Mesothelial cell of epicardium (in vitro differentiated cells): ENCODE data around the gene AMHR2. TPM values are rescaled to one million over a fixed set of nuclear protein-coding genes. Genes with fewer than 3 reads are reported as not detected.
"Not testable (repeated sequence)": the region's sequence is repeated elsewhere in the genome, so short reads cannot be mapped to it uniquely, and the experiment has no call there.

ENCODE experiments used
- DNase-seq, 2 experiments: peaks; one replicate each; pipeline ENCODE4 v3.0.0; 2021; ENCODE audit warnings: low spot score in 2 of 2; ENCODE audit not compliant: unreplicated experiment in 2 of 2
- H3K27ac Mint-ChIP-seq: 2 replicates; pipeline ENCODE4 v1.8.0; 2021; ENCODE audit warnings: mixed read lengths
- H3K27me3 Mint-ChIP-seq: 2 replicates; pipeline ENCODE4 v1.8.0; 2021; ENCODE audit warnings: low read depth, mixed read lengths
- H3K36me3 Mint-ChIP-seq: 2 replicates; pipeline ENCODE4 v1.8.0; 2021; ENCODE audit warnings: mixed read lengths
- H3K4me1 Mint-ChIP-seq: 2 replicates; pipeline ENCODE4 v1.8.0; 2021; ENCODE audit warnings: mixed read lengths
- H3K4me3 Mint-ChIP-seq: 2 replicates; pipeline ENCODE4 v1.8.0; 2021; ENCODE audit warnings: mild to moderate bottlenecking, moderate library complexity, mixed read lengths
- H3K9me3 Mint-ChIP-seq: 2 replicates; pipeline ENCODE4 v1.8.0; 2021; ENCODE audit warnings: mixed read lengths
- total RNA-seq: library from RNA; stranded (reverse); gene quantifications from 3 replicates; pipeline ENCODE4 v1.2.1, GENCODE V29; 2021
- TF ChIP-seq, protein P1 (sequence below): fragments of 200-600 bp; sonication (generic); IDR thresholded peaks from one replicate; pipeline ENCODE4 v1.5.0; 2021; ENCODE audit warnings: antibody characterized with exemption; ENCODE audit not compliant: unreplicated experiment

The AMHR2 gene
- total RNA-seq, 1 donor from 2014 or later, result 11.1 TPM

DNA sequence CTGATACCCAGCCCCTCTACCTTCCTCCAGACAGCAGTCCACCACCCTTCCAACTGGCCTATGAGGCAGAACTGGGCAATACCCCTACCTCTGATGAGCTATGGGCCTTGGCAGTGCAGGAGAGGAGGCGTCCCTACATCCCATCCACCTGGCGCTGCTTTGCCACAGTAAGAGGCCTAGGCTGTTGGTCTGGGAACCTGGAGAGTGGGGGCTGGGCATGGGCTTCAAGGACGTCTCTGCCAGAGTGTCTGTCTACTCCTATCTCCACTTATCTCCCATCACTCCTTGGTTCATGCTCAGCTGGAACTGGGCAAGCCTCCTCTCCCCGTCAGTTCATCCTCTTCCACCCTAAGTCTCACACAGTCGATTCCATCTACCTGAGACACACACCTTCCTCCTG lies 6.5 kb downstream of the AMHR2 start:
- Mint-ChIP-seq H3K4me1 (peaks cover 11% of the 10 kb centered on the region), H3K36me3 (no peaks in the 10 kb centered on the region), H3K27ac (no peak overlapping the region), H3K27me3 (no peaks in the 10 kb centered on the region), H3K9me3 (no peaks in the 10 kb centered on the region), H3K4me3 (no peak overlapping the region)
- no peak for DNase-seq
- TF ChIP-seq, protein P1, sequence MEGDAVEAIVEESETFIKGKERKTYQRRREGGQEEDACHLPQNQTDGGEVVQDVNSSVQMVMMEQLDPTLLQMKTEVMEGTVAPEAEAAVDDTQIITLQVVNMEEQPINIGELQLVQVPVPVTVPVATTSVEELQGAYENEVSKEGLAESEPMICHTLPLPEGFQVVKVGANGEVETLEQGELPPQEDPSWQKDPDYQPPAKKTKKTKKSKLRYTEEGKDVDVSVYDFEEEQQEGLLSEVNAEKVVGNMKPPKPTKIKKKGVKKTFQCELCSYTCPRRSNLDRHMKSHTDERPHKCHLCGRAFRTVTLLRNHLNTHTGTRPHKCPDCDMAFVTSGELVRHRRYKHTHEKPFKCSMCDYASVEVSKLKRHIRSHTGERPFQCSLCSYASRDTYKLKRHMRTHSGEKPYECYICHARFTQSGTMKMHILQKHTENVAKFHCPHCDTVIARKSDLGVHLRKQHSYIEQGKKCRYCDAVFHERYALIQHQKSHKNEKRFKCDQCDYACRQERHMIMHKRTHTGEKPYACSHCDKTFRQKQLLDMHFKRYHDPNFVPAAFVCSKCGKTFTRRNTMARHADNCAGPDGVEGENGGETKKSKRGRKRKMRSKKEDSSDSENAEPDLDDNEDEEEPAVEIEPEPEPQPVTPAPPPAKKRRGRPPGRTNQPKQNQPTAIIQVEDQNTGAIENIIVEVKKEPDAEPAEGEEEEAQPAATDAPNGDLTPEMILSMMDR, result no peak

DNA sequence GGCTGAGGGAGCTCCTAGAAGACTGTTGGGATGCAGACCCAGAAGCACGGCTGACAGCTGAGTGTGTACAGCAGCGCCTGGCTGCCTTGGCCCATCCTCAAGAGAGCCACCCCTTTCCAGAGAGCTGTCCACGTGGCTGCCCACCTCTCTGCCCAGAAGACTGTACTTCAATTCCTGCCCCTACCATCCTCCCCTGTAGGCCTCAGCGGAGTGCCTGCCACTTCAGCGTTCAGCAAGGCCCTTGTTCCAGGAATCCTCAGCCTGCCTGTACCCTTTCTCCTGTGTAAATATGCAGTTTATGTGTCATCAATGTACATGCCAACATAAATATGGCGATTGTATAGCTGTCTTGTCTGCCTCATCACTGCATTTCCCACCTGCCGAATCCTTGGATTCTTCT lies 7.5 kb downstream of the AMHR2 start:
- H3K4me1 Mint-ChIP-seq, result peaks cover 3% of the 10 kb centered on the region
- DNase-seq, result no peak
- no peak overlapping the region for H3K27ac Mint-ChIP-seq
- TF ChIP-seq, protein P1, result no peak
- H3K27me3 Mint-ChIP-seq, result no peaks in the 10 kb centered on the region
- no peaks in the 10 kb centered on the region for H3K36me3 Mint-ChIP-seq
- H3K9me3 Mint-ChIP-seq, result no peaks in the 10 kb centered on the region
- no peak overlapping the region for H3K4me3 Mint-ChIP-seq

DNA sequence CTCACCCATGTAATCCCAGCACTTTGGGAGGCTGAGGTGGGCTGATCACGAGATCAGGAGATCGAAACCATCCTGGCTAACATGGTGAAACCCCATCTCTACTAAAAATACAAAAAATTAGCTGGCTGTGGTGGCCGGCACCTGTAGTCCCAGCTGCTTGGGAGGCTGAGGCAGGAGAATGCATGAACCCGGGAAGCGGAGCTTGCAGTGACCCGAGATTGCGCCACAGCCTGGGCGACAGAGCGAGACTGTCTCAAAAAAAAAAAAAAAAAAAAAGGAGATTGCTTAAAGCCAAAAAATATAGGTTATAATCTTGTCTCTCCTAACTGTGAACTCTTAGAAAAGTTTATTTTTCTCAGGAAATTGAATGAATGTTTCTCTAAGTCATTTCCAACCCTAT lies 11.7 kb downstream of the AMHR2 start:
- not testable (repeated sequence) for H3K4me1 Mint-ChIP-seq, H3K27me3 Mint-ChIP-seq, H3K9me3 Mint-ChIP-seq, H3K36me3 Mint-ChIP-seq, H3K27ac Mint-ChIP-seq, DNase-seq, H3K4me3 Mint-ChIP-seq

DNA sequence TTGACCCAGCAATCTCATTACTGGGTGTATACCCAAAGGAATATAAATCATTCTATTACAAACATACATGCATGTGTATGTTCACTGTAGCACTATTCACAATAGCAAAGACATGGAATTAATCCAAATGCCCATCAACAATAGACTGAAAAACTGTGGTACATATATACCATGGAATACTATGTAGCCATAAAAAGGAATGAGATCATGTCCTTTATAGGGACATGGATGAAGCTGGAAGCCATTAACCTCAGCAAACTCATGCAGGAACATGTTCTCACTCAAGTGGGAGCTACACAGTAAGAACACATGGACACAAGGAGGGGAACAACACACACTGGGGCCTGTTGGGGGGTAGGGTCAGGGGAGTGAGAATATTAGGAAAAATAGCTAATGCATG lies 15.9 kb downstream of the AMHR2 start:
- H3K4me3 Mint-ChIP-seq, H3K36me3 Mint-ChIP-seq, H3K9me3 Mint-ChIP-seq, H3K27me3 Mint-ChIP-seq, H3K27ac Mint-ChIP-seq, DNase-seq: not testable (repeated sequence)
- H3K4me1 Mint-ChIP-seq, result peaks cover 25% of the 10 kb centered on the region

DNA sequence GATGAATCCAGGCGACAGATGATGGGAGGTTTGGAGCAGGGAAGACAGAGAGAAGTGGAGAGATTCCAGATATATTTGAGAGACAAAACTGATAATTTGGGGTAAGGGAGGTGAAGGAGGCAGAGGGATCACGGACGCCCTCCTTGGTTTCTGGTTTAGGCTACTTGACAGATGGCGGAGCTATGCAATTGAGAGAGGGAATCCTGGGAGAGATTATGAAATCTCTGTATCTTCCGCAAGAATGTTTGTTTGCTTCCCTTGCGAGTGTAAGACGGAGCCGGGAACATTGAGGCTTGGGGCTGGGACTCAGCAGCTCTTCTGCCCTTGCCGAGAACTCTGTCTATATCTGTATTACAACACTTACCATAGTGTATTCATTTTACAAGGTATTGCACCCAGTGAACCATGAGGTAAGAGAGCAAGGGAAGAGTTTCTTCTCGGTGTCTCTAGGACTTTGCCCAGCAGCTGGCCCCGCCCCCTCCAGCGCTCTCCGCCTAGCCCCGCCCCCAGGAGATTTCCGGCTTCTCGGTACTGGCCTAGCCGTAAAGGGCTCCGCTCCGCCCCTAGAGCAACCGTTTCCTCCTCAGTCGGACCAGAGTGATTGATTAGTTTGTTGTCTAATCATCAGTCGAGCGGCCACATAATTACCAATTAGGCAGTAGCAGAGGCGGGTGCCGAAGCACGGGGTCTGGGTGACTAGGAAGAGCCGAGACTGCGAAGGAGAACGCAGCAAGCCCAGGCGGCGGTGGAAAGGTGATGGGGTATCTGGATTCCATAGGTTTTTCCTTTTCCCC lies 17.6 kb downstream of the AMHR2 start, which contains the start of gene PRR13:
TSS of gene PRR13 (plus strand) at position 695 of the 794 bp plus-strand sequence. CDS start 981 bp downstream, outside the sequence.
- Mint-ChIP-seq H3K9me3 (no peaks in the 10 kb centered on the region), H3K4me3 (peak within 1 kb of the TSS; percentile 84)

DNA sequence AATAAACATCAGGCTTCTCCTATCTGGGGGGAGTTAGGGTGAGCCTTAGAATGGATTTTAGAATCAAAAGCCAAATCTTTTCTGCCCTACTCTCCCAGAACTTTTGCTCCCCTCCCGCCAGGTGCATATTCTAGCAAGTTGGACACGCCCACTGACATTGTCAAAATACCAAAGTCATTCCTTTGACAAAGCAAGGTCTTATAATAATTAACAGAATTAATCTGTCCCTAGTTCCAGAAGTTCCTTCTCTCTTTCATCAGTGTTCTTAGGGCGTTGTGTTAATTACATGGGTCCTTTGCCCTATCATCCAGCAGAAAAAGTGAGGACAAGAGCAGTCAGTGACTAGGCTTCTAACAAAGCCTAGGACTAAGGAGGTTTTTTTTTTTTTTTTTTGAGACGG lies 20.3 kb downstream of the AMHR2 start:
- H3K27me3 Mint-ChIP-seq, result no peaks in the 10 kb centered on the region
- no peak overlapping the region for H3K27ac Mint-ChIP-seq
- H3K4me3 Mint-ChIP-seq, result no peak overlapping the region
- TF ChIP-seq, protein P1, result no peak
- H3K9me3 Mint-ChIP-seq, result no peaks in the 10 kb centered on the region
- peaks cover 16% of the 10 kb centered on the region for H3K36me3 Mint-ChIP-seq
- DNase-seq, result no peak
- peaks cover 25% of the 10 kb centered on the region for H3K4me1 Mint-ChIP-seq

More for the DNA sequence above, 17.6 kb downstream of the AMHR2 start, which contains the start of gene PRR13:
- Mint-ChIP-seq H3K4me1 (peaks cover 25% of the 10 kb centered on the region), H3K27me3 (no peaks in the 10 kb centered on the region), H3K27ac (peak within 1 kb of the TSS; percentile 98), H3K36me3 (peaks cover 3% of the 10 kb centered on the region)
- DNase-seq, result peak; percentile 94 to 97
- TF ChIP-seq, protein P1, result no peak

DNA sequence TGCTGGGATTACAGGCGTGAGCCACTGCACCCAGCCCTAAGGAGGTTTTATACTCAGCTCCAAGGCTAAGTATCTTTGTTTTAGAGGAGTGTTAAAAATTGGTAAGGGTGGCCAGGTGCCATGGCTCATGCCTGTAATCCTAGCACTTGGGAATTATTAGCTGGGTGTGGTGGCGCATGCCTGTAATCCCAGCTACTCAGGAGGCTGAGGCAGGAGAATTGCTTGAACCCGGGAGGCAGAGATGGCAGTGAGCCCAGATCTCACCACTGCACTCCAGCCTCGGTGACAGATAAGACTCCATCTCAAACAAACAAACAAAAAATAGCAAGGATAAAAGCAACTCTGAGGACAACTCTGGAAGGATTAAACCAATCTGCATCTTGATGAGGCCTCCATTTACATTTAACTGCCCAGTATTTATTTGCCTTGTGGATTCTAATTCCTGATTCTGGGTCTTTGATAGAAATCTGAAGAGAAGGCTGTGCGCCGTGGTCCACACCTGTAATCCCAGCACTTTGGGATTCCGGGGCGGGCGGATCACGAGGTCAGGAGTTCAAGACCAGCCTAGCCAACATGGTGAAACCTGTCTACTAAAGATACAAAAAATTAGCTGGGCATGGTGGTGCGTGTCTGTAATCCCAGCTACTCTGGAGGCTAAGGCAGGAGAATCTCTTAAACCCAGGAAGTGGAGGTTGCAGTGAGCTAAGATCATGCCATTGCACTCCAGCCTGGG lies 21.1 kb downstream of the AMHR2 start:
- not testable (repeated sequence) for H3K27ac Mint-ChIP-seq, DNase-seq, H3K27me3 Mint-ChIP-seq, H3K9me3 Mint-ChIP-seq, H3K4me3 Mint-ChIP-seq
- Mint-ChIP-seq H3K4me1 (peaks cover 25% of the 10 kb centered on the region), H3K36me3 (peaks cover 16% of the 10 kb centered on the region)
